ENCODE results near the gene TIMM17B.

TIMM17B gene

GRCh38 chrX:48904180-48904579 lies 6.6 kb upstream of the TIMM17B start:
- DNase-seq (ENCODE audit: low read depth): no peak
- H3K4me3 ChIP-seq (ENCODE audit: low read depth, low read length): no peak overlapping the region
- no peak for TF ChIP-seq CTCF (IDR thresholded peaks at IDR 0.05; ENCODE audit: low read depth, low read length, missing control alignments)

- no peak overlapping the region for H3K4me3 ChIP-seq (ENCODE audit: low read depth, low read length)
- no peak for TF ChIP-seq CTCF (IDR thresholded peaks at IDR 0.05; ENCODE audit: low read depth, low read length, missing control alignments)
- no peak for DNase-seq (ENCODE audit: low read depth)
Observed at GRCh38 chrX:48903290-48903689, 5.7 kb upstream of the TIMM17B start.

- TF ChIP-seq CTCF (IDR thresholded peaks at IDR 0.05; ENCODE audit: low read depth, low read length, missing control alignments): no peak
- H3K4me3 ChIP-seq (ENCODE audit: low read depth, low read length): no peak overlapping the region
- DNase-seq (ENCODE audit: low read depth): no peak
Observed at GRCh38 chrX:48902776-48903175, 5.2 kb upstream of the TIMM17B start.

GRCh38 chrX:48902135-48902534 lies 4.6 kb upstream of the TIMM17B start:
- no peak overlapping the region for H3K4me3 ChIP-seq (ENCODE audit: low read depth, low read length)
- no peak for DNase-seq (ENCODE audit: low read depth)
- TF ChIP-seq CTCF (IDR thresholded peaks at IDR 0.05; ENCODE audit: low read depth, low read length, missing control alignments): no peak

- no peak for TF ChIP-seq CTCF (IDR thresholded peaks at IDR 0.05; ENCODE audit: low read depth, low read length, missing control alignments)
- no peak for DNase-seq (ENCODE audit: low read depth)
- no peak overlapping the region for H3K4me3 ChIP-seq (ENCODE audit: low read depth, low read length)
Observed at GRCh38 chrX:48901069-48901468, 3.5 kb upstream of the TIMM17B start.

- no peak for TF ChIP-seq CTCF (IDR thresholded peaks at IDR 0.05; ENCODE audit: low read depth, low read length, missing control alignments)
- H3K4me3 ChIP-seq (ENCODE audit: low read depth, low read length): peak overlapping the region; percentile 91; the same call in 1 of the 2 replicates
- no peak for DNase-seq (ENCODE audit: low read depth)
Observed at GRCh38 chrX:48899078-48899410, 1.5 kb upstream of the TIMM17B start.

- peak overlapping the region; percentile 91 for H3K4me3 ChIP-seq (ENCODE audit: low read depth, low read length)
- TF ChIP-seq CTCF (IDR thresholded peaks at IDR 0.05; ENCODE audit: low read depth, low read length, missing control alignments): no peak
- no peak for DNase-seq (ENCODE audit: low read depth)
Observed at GRCh38 chrX:48897157-48897624, 377 bp downstream of the TIMM17B start.

Measured in GM12864 (cell line).